MM.1S (cell line): ENCODE results near the gene HOXD4.

ENCODE experiments used
- EZH2 ChIP-seq: fragments of 300-600 bp; sonication (generic); optimal IDR thresholded peaks from 2 replicates; pipeline ENCODE3; 2017; ENCODE audit warnings: low read depth, mild to moderate bottlenecking, antibody characterized with exemption, low read length, mixed read lengths
- TF ChIP-seq, protein P1 (sequence below): fragments of 300-600 bp; sonication (generic); IDR thresholded peaks from 2 replicates; pipeline ENCODE4 v1.5.1; 2016; ENCODE audit warnings: antibody characterized with exemption, low read length, mixed read lengths

DNA sequence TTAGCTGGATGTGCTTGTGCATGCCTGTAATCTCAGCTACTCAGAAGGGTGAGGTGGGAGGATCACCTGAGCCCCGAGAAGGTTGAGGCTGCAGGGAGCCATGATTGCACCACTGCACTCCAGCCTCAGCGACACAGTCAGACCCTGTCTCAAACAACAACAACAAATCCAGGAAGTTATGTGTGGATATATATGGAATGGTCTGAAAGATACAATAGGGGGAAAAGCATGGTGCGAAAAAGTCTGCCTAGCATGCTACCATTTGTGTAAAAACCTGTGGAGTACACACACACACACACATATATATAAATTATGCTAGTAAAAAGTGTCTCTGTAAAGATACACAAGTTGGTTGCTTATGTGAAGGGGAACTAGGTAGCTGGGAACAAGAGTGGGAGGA is 30.2 kb downstream of the HOXD4 start:
- TF ChIP-seq, protein P1, sequence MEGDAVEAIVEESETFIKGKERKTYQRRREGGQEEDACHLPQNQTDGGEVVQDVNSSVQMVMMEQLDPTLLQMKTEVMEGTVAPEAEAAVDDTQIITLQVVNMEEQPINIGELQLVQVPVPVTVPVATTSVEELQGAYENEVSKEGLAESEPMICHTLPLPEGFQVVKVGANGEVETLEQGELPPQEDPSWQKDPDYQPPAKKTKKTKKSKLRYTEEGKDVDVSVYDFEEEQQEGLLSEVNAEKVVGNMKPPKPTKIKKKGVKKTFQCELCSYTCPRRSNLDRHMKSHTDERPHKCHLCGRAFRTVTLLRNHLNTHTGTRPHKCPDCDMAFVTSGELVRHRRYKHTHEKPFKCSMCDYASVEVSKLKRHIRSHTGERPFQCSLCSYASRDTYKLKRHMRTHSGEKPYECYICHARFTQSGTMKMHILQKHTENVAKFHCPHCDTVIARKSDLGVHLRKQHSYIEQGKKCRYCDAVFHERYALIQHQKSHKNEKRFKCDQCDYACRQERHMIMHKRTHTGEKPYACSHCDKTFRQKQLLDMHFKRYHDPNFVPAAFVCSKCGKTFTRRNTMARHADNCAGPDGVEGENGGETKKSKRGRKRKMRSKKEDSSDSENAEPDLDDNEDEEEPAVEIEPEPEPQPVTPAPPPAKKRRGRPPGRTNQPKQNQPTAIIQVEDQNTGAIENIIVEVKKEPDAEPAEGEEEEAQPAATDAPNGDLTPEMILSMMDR: no peak
- TF ChIP-seq EZH2: no peak
